Ovary (tissue), 3 donors: ENCODE data around the gene HOXA2.

Source experiments
- CTCF ChIP-seq, 3 donors: fragments of 450-650 bp in 2 of 3; fragments of 200-600 bp in 1 of 3; IDR thresholded peaks; one replicate each; pipeline versions ENCODE4 v1.5.1 to v1.8.0; 2016 to 2022; ENCODE audit warnings: antibody characterized with exemption in 3 of 3, mild to moderate bottlenecking in 1 of 3
- POLR2A ChIP-seq: fragments of 450-650 bp; IDR thresholded peaks from one replicate; pipeline ENCODE4 v1.6.1; 2017; ENCODE audit warnings: antibody characterized with exemption, mild to moderate bottlenecking, moderate library complexity
- donor health status: DM: no; HTN: no; CAD: no.

GRCh38 chr7:27116031-27116961 lies 13.8 kb upstream of the HOXA2 start:
- TF ChIP-seq POLR2A (no peak), CTCF (IDR thresholded peaks at IDR 0.05) (no peak)
